ENCODE measurements around the gene SLITRK6. TPM values are rescaled to one million over a fixed set of nuclear protein-coding genes. Genes with fewer than 3 reads are reported as not detected.

Gene SLITRK6, protein sequence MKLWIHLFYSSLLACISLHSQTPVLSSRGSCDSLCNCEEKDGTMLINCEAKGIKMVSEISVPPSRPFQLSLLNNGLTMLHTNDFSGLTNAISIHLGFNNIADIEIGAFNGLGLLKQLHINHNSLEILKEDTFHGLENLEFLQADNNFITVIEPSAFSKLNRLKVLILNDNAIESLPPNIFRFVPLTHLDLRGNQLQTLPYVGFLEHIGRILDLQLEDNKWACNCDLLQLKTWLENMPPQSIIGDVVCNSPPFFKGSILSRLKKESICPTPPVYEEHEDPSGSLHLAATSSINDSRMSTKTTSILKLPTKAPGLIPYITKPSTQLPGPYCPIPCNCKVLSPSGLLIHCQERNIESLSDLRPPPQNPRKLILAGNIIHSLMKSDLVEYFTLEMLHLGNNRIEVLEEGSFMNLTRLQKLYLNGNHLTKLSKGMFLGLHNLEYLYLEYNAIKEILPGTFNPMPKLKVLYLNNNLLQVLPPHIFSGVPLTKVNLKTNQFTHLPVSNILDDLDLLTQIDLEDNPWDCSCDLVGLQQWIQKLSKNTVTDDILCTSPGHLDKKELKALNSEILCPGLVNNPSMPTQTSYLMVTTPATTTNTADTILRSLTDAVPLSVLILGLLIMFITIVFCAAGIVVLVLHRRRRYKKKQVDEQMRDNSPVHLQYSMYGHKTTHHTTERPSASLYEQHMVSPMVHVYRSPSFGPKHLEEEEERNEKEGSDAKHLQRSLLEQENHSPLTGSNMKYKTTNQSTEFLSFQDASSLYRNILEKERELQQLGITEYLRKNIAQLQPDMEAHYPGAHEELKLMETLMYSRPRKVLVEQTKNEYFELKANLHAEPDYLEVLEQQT
- not detected for total RNA-seq

DNA sequence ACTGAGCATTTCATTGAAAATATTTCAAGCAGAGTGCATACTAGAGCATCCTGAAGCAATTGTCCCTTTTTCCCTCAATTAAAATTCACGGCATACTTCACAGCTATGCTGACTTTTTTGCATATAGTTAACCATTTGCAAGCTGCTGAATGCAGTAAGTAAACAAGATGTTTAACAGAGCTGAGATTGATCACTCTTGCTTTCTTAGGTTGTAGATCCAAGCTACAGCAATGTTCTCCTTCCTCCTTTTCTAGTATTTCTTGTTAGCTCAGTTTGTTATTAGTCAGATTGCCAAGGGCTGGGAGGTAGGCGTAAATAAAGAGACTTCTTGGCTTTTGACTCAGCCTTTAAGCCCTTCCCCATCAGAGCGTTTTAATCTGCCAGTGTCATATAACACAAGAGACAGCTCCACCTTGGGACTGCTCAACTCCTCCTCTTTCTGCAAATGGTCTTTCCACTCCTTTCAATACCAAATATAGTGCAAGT, at the start of gene SLITRK6:
SLITRK6 (minus strand) TSS at position 323 of the 486 bp plus-strand sequence. CDS start 2,911 bp downstream, outside the sequence.
- H3K27me3 Mint-ChIP-seq (ENCODE audit: low read depth): no peaks in the 10 kb centered on the region
- ATAC-seq (replicated peaks in 1 of 2) (no peak), DNase-seq (no peak)
- no peak within 1 kb of the TSS for H3K27ac Mint-ChIP-seq
- peaks cover 0 to 4% of the 10 kb centered on the region in 2 donors for H3K9me3 Mint-ChIP-seq
- no peaks in the 10 kb centered on the region for H3K36me3 Mint-ChIP-seq (ENCODE audit: insufficient read depth in 2 of 2)
- H3K4me3 Mint-ChIP-seq: no peak within 1 kb of the TSS
- H3K4me1 Mint-ChIP-seq (ENCODE audit: low read depth): no peaks in the 10 kb centered on the region

DNA sequence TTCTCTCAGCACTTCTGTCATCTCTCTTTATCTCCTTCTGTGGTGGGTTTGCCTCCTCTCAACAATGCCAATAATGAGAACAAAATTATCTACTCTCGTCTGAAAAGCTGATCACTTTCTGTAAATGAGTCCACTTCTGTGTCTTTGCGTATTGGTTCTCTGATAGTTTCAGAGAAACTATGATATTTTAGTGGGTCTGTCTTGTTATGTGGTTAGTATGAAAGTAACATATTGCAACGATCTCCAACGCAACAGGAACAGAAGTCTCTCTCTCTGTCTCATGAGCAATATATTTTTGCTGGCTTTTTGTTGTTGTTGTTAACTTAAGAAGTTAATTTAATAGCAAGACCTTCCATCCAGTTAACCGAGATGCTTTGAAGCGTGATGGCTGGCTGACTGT, 47.8 kb upstream of the SLITRK6 start:
- Mint-ChIP-seq H3K4me1 (ENCODE audit: low read depth) (no peaks in the 10 kb centered on the region), H3K4me3 (no peak overlapping the region), H3K9me3 (peaks cover 6 to 10% of the 10 kb centered on the region in 2 donors), H3K27ac (no peak overlapping the region), H3K36me3 (ENCODE audit: insufficient read depth in 2 of 2) (peaks cover 3% of the 10 kb centered on the region in 2 donors), H3K27me3 (ENCODE audit: low read depth) (no peaks in the 10 kb centered on the region)
- ATAC-seq (replicated peaks in 1 of 2) (no peak), DNase-seq (no peak)

DNA sequence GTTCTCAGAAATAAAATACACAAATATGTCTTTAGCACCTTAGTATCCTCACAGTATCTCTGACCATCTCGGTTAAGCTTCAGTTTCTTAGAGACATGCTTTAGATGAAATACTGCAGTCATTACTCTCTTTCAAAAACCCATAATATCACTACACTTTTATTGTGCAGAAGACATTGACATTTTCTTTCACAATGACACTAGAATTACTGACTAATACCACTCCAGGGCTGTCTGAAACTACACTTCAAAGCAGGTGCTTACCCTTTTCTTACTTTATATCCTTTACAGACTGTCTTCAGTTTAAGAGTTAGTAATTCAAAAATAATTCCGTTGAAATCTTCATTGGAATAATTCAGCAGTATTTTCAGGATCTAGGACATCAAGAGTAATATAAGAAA, 42.2 kb upstream of the SLITRK6 start:
- peaks cover 0 to 2% of the 10 kb centered on the region in 2 donors for H3K9me3 Mint-ChIP-seq
- H3K4me3 Mint-ChIP-seq: no peak overlapping the region
- H3K4me1 Mint-ChIP-seq (ENCODE audit: low read depth): no peaks in the 10 kb centered on the region
- no peak overlapping the region for H3K27ac Mint-ChIP-seq
- DNase-seq: no peak
- ATAC-seq (replicated peaks in 1 of 2): no peak
- no peaks in the 10 kb centered on the region for H3K36me3 Mint-ChIP-seq (ENCODE audit: insufficient read depth in 2 of 2)
- no peaks in the 10 kb centered on the region for H3K27me3 Mint-ChIP-seq (ENCODE audit: low read depth)

DNA sequence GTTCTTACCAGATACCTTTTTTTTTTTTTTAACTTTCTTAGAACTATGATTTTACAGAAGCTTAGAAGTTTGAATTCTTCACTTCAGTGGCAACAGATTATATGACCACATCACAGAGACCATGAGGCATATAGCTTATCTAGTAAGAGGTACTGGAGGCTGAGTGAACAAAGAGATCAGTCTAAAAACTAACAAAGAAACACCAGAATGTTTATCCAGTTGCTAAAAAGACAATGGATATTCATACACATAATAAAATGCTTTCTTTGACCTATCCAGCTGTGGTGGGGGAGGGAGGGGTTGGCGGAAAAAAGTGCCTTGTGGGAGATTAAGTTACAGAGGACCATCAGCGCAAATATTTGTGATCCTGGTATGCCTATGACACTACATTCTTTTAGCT, 34.7 kb upstream of the SLITRK6 start:
- DNase-seq (no peak), ATAC-seq (replicated peaks in 1 of 2) (no peak)
- no peaks in the 10 kb centered on the region for H3K36me3 Mint-ChIP-seq (ENCODE audit: insufficient read depth in 2 of 2)
- no peak overlapping the region for H3K27ac Mint-ChIP-seq
- no peak overlapping the region for H3K4me3 Mint-ChIP-seq
- H3K4me1 Mint-ChIP-seq (ENCODE audit: low read depth): no peaks in the 10 kb centered on the region
- H3K9me3 Mint-ChIP-seq: no peaks in the 10 kb centered on the region
- no peaks in the 10 kb centered on the region for H3K27me3 Mint-ChIP-seq (ENCODE audit: low read depth)

DNA sequence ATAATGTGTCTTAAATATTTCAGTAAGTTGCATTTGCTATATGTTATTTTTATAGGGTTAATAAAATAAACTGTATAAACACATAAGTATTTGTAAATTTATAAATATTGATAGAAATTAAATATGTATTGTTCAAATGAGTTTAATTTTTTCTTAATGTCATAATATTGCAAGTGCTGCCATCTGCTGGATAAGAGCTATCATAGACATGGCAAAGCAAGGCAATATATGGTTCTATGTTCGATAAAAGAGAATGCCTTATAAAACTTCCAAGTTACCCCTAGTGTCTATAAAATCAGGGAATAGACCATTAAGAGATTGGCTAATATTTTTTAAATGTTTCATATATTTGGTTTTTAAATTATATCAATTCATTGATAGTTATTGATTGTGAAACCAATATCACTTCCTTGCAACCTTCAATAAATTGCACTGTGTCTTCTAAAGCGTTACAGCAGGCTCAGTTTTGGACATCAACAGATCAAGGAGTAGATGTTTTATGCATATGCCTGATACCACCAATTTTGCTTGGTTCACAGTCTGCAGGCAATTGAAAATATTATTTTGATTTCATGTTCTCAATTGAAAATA, 29.0 kb upstream of the SLITRK6 start:
- Mint-ChIP-seq H3K27ac (no peak overlapping the region), H3K27me3 (ENCODE audit: low read depth) (no peaks in the 10 kb centered on the region), H3K36me3 (ENCODE audit: insufficient read depth in 2 of 2) (no peaks in the 10 kb centered on the region), H3K4me1 (ENCODE audit: low read depth) (no peaks in the 10 kb centered on the region), H3K9me3 (no peaks in the 10 kb centered on the region), H3K4me3 (no peak overlapping the region)
- ATAC-seq (replicated peaks in 1 of 2): no peak
- no peak for DNase-seq

DNA sequence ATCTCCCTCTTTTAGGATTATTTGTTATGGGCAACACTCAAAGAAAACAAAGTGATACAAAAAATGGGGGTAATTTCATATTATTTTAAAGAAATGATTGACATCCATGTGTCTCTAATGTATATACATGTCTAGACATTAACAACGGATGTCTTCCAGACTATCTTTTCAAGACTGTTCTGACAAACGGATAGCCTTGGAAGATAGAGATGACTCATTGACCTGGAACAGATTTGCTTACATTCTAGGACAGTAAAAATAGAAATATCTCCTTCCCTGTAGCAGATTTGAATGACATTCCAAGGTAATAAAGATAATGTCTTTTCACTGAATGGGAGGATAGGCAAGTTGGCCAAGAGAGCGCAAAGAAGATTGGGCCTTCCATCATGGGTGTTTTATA, 26.2 kb upstream of the SLITRK6 start:
- H3K9me3 Mint-ChIP-seq: no peaks in the 10 kb centered on the region
- H3K4me1 Mint-ChIP-seq (ENCODE audit: low read depth): no peaks in the 10 kb centered on the region

DNA sequence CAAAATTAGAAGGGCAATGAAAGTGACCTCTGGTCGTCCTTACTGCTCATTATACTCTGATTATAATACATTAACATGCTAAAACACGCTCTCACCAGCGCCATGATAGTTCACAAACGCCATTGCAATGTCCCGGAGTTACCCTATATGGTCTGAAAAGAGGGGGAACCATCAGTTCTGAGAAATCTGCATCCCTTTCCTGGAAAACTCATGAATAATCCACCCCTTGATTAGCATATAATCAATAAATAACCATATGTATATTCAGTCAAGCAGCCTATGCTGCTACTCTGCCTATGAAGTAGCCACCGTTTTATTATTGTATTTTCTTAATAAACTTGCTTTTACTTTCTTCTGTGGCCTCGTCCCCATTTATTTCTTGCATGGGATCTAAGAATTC, 24.6 kb upstream of the SLITRK6 start:
- Mint-ChIP-seq H3K4me1 (ENCODE audit: low read depth) (peaks cover 5% of the 10 kb centered on the region), H3K36me3 (ENCODE audit: insufficient read depth in 2 of 2) (no peaks in the 10 kb centered on the region), H3K27ac (no peak overlapping the region), H3K9me3 (no peaks in the 10 kb centered on the region), H3K27me3 (ENCODE audit: low read depth) (no peaks in the 10 kb centered on the region), H3K4me3 (no peak overlapping the region)
- no peak for DNase-seq
- ATAC-seq (replicated peaks in 1 of 2): no peak

More for the DNA sequence above, 26.2 kb upstream of the SLITRK6 start:
- DNase-seq (no peak), ATAC-seq (replicated peaks in 1 of 2) (no peak)
- Mint-ChIP-seq H3K27ac (no peak overlapping the region), H3K36me3 (ENCODE audit: insufficient read depth in 2 of 2) (no peaks in the 10 kb centered on the region), H3K27me3 (ENCODE audit: low read depth) (no peaks in the 10 kb centered on the region), H3K4me3 (no peak overlapping the region)

DNA sequence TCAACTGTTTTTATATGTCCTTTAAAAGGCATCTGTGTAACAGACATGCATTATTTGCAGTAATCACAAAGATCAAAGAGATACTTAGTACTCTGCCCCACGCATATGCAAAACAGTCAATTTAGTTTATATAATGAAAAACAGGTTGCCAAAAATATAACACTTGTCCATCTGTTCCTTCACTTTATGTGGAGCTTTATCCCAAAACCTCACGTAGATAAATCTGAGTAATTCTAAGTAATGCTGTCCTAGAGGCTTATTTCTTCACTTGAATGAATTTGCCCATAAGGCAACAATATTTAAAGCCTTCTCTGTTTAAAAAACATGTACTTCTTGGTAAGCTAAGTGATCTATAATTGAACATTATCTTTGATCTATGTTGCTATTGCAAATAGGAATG, 20.3 kb upstream of the SLITRK6 start:
- H3K27ac Mint-ChIP-seq: no peak overlapping the region
- H3K4me3 Mint-ChIP-seq: no peak overlapping the region
- H3K9me3 Mint-ChIP-seq: no peaks in the 10 kb centered on the region
- peaks cover 5% of the 10 kb centered on the region for H3K4me1 Mint-ChIP-seq (ENCODE audit: low read depth)
- H3K36me3 Mint-ChIP-seq (ENCODE audit: insufficient read depth in 2 of 2): no peaks in the 10 kb centered on the region
- ATAC-seq (replicated peaks in 1 of 2) (no peak), DNase-seq (no peak)
- H3K27me3 Mint-ChIP-seq (ENCODE audit: low read depth): no peaks in the 10 kb centered on the region

DNA sequence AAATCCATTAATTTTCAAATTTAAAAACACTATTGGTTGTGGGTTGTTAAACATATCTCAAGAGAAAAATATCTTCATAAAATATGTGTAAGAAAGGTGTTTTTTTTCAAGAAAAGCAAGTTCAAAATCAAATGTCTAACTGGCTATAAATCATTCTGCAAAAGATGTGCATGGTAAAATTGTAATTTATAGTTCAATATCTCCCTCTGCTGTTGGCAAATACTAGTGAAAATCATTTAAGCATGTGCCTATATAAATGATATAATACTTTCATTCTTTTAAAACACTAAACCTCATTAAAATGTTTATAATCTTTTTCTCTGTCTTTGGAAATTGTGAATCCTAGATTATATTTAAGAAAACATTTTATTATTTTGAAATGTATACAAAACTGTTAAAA, 17.2 kb upstream of the SLITRK6 start:
- H3K27ac Mint-ChIP-seq: no peak overlapping the region
- no peaks in the 10 kb centered on the region for H3K27me3 Mint-ChIP-seq (ENCODE audit: low read depth)
- ATAC-seq (replicated peaks in 1 of 2) (no peak), DNase-seq (no peak)
- peaks cover 0 to 2% of the 10 kb centered on the region in 2 donors for H3K9me3 Mint-ChIP-seq
- peaks cover 5% of the 10 kb centered on the region for H3K4me1 Mint-ChIP-seq (ENCODE audit: low read depth)
- no peaks in the 10 kb centered on the region for H3K36me3 Mint-ChIP-seq (ENCODE audit: insufficient read depth in 2 of 2)
- no peak overlapping the region for H3K4me3 Mint-ChIP-seq

DNA sequence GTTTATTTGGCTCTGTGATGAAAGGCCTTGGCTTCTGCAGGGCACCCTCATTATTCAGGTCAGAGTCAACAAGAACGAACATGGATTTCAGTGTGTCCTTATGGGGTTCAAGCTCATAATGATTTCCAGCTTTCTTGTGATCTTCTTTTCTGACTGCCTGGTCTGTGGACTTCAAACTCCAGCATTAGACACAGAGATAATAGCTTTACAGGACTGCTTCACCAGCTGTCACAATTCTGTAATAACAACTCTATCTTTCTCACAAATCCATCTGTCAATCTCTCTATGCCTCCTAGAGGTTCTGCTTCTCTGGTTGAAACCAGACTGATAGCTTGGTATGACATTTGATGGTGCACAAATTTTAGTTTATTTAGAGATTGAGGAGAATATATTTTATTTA, 13.1 kb upstream of the SLITRK6 start:
- H3K4me3 Mint-ChIP-seq: no peak overlapping the region
- no peaks in the 10 kb centered on the region for H3K36me3 Mint-ChIP-seq (ENCODE audit: insufficient read depth in 2 of 2)

DNA sequence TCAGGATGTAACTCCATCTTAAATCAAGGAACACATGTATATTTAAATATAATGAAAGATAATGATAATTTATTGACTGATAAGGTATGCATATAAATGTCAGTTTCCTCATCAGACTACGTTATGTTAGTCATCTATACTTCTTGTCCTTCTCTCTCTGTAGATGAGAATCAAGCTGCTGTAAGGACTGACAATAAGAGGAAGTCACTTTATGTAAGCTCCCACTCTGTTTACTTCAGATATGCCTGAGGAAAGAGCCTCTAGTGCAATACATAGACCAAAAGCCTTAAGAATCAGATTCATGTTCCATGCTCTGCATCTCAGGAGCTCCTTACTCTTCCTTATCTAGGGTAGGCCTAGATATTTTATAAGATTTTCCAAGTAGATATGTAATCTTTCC, 9.6 kb upstream of the SLITRK6 start:
- no peak overlapping the region for H3K27ac Mint-ChIP-seq
- DNase-seq: no peak
- no peaks in the 10 kb centered on the region for H3K27me3 Mint-ChIP-seq (ENCODE audit: low read depth)
- H3K36me3 Mint-ChIP-seq (ENCODE audit: insufficient read depth in 2 of 2): no peaks in the 10 kb centered on the region
- H3K4me1 Mint-ChIP-seq (ENCODE audit: low read depth): no peaks in the 10 kb centered on the region
- peaks cover 0 to 2% of the 10 kb centered on the region in 2 donors for H3K9me3 Mint-ChIP-seq
- no peak for ATAC-seq (replicated peaks in 1 of 2)
- no peak overlapping the region for H3K4me3 Mint-ChIP-seq

More for the DNA sequence above, 13.1 kb upstream of the SLITRK6 start:
- DNase-seq (no peak), ATAC-seq (replicated peaks in 1 of 2) (no peak)
- Mint-ChIP-seq H3K27ac (no peak overlapping the region), H3K9me3 (peaks cover 0 to 2% of the 10 kb centered on the region in 2 donors), H3K4me1 (ENCODE audit: low read depth) (no peaks in the 10 kb centered on the region), H3K27me3 (ENCODE audit: low read depth) (no peaks in the 10 kb centered on the region)

DNA sequence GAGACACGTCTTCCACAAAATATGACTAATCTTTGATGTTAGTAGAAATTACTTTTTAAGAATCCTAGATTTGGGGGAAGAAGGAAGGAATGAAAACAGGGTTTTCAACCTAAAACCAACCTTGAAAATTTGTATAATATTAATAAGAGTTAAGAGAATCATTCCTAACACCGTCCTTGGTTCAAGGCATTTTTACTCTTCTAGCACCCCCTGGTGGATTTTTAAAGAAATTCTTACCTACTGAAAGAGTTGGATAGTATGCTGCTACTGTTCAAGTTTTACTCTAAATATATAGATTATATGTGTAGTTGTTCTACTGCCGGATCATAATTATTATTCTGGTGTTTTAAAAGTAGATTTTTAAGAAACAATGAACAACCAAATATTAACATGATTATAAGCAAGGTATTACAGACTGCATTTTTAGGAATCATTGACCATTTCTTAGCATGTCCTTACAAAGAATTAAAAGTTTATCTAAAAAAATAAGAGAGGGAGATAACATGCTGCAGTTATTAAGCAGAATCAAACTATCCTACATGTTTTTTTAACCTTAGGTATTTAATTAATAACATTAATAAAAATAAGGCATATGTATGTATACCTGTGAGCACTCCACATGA, 7.4 kb upstream of the SLITRK6 start:
- Mint-ChIP-seq H3K27ac (no peak overlapping the region), H3K4me1 (ENCODE audit: low read depth) (no peaks in the 10 kb centered on the region), H3K36me3 (ENCODE audit: insufficient read depth in 2 of 2) (no peaks in the 10 kb centered on the region), H3K9me3 (no peaks in the 10 kb centered on the region), H3K27me3 (ENCODE audit: low read depth) (no peaks in the 10 kb centered on the region), H3K4me3 (no peak overlapping the region)
- ATAC-seq (replicated peaks in 1 of 2) (no peak), DNase-seq (no peak)

DNA sequence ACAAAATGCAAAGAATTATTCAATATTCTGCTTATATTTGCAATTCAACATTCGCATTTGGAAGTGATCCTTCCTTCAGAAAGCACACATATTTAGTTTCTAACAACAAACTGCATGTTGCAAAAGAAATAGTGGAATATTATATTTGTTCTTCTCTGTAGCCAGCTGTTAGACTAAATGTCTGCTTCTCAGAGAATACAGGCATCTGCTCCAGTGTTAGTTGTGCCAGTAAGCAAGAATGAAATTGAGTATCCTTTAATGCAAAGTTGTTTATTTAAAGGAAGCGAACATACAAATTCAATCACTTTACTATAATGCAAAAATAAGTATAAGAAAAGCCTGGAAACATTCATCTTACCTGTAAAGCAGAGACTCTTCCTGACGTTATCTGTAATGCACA, 663 bp downstream of the SLITRK6 start:
- no peaks in the 10 kb centered on the region for H3K4me1 Mint-ChIP-seq (ENCODE audit: low read depth)
- no peaks in the 10 kb centered on the region for H3K36me3 Mint-ChIP-seq (ENCODE audit: insufficient read depth in 2 of 2)
- no peaks in the 10 kb centered on the region for H3K27me3 Mint-ChIP-seq (ENCODE audit: low read depth)
- no peak overlapping the region for H3K27ac Mint-ChIP-seq
- ATAC-seq (replicated peaks in 1 of 2) (no peak), DNase-seq (no peak)
- peaks cover 0 to 4% of the 10 kb centered on the region in 2 donors for H3K9me3 Mint-ChIP-seq
- H3K4me3 Mint-ChIP-seq: no peak overlapping the region
